ENCODE results near the gene MILR1. TPM values are rescaled to one million over a fixed set of nuclear protein-coding genes. Genes with fewer than 3 reads are reported as not detected.

Gene MILR1
- total and polyA plus RNA-seq, 4 donors: 1.2 to 3.8 (median 1.9) TPM

DNA sequence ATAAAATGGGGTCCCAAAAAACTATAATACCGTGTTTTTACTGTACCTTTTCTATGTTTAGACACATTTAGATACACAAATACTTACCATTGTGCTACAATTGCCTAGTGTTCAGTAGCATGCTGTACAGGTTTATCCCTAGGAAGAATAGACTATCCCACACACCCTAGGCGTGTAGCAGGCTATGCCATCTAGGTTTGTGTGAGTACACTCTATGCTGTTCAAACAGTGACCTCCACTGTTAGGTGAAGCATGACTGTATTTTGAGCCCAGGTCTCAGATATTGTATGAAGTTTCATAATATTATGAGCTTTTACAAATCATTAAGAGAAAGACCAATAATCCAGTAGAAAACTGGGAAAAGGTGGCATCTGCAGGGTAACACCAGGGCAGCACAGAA is 23.6 kb downstream of the MILR1 start:
- no peak overlapping the region for H3K9ac ChIP-seq (ENCODE audit: low read depth in 1 of 2, low read length in 2 of 2)
- DNase-seq (ENCODE audit: low spot score): no peak
- H3K9me3 ChIP-seq (ENCODE audit: control insufficient read depth in 4 of 4, low read length in 3 of 4): no peaks in the 10 kb centered on the region
- TF ChIP-seq, protein P1, sequence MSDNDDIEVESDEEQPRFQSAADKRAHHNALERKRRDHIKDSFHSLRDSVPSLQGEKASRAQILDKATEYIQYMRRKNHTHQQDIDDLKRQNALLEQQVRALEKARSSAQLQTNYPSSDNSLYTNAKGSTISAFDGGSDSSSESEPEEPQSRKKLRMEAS (IDR thresholded peaks at IDR 0.05): no peak
- TF ChIP-seq RAD21 (IDR thresholded peaks at IDR 0.05) (no peak), HNF4G (IDR thresholded peaks at IDR 0.05) (no peak)
- H3K27me3 ChIP-seq (ENCODE audit: control insufficient read depth in 4 of 4, insufficient read depth in 4 of 4, low read length in 3 of 4): no peaks in the 10 kb centered on the region
- no peak overlapping the region for H3K4me3 ChIP-seq (ENCODE audit: low read depth in 1 of 3, low read length in 3 of 3)
- no peak overlapping the region for H3K27ac ChIP-seq (ENCODE audit: low read depth in 1 of 2, low read length in 2 of 2)
- peaks cover 0 to 5% (median 1%) of the 10 kb centered on the region in 4 donors for H3K36me3 ChIP-seq (ENCODE audit: control insufficient read depth in 4 of 4, insufficient read depth in 3 of 4, low read depth in 1 of 4, low read length in 3 of 4)
- WGBS: 94% methylated on average over 2 of the region's 2 CpGs
- H3K4me1 ChIP-seq (ENCODE audit: control insufficient read depth in 4 of 4, insufficient read depth in 4 of 4, low read length in 3 of 4): no peaks in the 10 kb centered on the region

DNA sequence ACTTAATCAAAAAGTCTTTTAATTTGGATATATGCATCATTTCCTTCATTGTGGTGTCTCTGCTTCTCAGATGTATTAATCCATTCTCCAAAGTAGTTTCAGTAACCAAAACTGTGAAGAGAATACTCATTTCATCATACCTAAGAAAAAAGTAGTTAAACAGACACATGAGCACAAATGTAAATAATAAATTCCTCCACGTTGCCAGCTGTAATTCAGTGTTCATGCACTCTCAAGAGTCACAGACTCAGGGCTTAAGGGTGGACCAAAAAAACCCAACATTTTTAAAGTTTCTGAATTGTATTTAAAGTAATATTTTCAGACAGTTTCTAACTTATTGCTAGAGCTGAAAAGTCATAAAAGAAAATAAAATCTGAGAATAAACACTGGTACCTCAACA is 28.9 kb downstream of the MILR1 start:
- DNase-seq (ENCODE audit: low spot score): no peak
- WGBS: 22% methylated on average over 1 of the region's 1 CpG
- H3K4me1 ChIP-seq (ENCODE audit: control insufficient read depth in 4 of 4, insufficient read depth in 4 of 4, low read length in 3 of 4): no peaks in the 10 kb centered on the region
- no peak overlapping the region for H3K9ac ChIP-seq (ENCODE audit: low read depth in 1 of 2, low read length in 2 of 2)
- H3K9me3 ChIP-seq (ENCODE audit: control insufficient read depth in 4 of 4, low read length in 3 of 4): no peaks in the 10 kb centered on the region
- H3K4me3 ChIP-seq (ENCODE audit: low read depth in 1 of 3, low read length in 3 of 3): no peak overlapping the region
- H3K27ac ChIP-seq (ENCODE audit: low read depth in 1 of 2, low read length in 2 of 2): no peak overlapping the region
- H3K27me3 ChIP-seq (ENCODE audit: control insufficient read depth in 4 of 4, insufficient read depth in 4 of 4, low read length in 3 of 4): no peaks in the 10 kb centered on the region
- TF ChIP-seq, protein P2, sequence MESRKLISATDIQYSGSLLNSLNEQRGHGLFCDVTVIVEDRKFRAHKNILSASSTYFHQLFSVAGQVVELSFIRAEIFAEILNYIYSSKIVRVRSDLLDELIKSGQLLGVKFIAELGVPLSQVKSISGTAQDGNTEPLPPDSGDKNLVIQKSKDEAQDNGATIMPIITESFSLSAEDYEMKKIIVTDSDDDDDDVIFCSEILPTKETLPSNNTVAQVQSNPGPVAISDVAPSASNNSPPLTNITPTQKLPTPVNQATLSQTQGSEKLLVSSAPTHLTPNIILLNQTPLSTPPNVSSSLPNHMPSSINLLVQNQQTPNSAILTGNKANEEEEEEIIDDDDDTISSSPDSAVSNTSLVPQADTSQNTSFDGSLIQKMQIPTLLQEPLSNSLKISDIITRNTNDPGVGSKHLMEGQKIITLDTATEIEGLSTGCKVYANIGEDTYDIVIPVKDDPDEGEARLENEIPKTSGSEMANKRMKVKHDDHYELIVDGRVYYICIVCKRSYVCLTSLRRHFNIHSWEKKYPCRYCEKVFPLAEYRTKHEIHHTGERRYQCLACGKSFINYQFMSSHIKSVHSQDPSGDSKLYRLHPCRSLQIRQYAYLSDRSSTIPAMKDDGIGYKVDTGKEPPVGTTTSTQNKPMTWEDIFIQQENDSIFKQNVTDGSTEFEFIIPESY (IDR thresholded peaks at IDR 0.05): no peak
- TF ChIP-seq, protein P3, sequence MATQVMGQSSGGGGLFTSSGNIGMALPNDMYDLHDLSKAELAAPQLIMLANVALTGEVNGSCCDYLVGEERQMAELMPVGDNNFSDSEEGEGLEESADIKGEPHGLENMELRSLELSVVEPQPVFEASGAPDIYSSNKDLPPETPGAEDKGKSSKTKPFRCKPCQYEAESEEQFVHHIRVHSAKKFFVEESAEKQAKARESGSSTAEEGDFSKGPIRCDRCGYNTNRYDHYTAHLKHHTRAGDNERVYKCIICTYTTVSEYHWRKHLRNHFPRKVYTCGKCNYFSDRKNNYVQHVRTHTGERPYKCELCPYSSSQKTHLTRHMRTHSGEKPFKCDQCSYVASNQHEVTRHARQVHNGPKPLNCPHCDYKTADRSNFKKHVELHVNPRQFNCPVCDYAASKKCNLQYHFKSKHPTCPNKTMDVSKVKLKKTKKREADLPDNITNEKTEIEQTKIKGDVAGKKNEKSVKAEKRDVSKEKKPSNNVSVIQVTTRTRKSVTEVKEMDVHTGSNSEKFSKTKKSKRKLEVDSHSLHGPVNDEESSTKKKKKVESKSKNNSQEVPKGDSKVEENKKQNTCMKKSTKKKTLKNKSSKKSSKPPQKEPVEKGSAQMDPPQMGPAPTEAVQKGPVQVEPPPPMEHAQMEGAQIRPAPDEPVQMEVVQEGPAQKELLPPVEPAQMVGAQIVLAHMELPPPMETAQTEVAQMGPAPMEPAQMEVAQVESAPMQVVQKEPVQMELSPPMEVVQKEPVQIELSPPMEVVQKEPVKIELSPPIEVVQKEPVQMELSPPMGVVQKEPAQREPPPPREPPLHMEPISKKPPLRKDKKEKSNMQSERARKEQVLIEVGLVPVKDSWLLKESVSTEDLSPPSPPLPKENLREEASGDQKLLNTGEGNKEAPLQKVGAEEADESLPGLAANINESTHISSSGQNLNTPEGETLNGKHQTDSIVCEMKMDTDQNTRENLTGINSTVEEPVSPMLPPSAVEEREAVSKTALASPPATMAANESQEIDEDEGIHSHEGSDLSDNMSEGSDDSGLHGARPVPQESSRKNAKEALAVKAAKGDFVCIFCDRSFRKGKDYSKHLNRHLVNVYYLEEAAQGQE (IDR thresholded peaks at IDR 0.05): no peak
- TF ChIP-seq TAF1 (conservative IDR thresholded peaks at IDR 0.05) (no peak), GABPA (IDR thresholded peaks at IDR 0.05 in 1 of 2, conservative IDR thresholded peaks at IDR 0.05 in 1 of 2) (no peak), NR2F2 (IDR thresholded peaks at IDR 0.05) (no peak)
- TF ChIP-seq, protein P1 (IDR thresholded peaks at IDR 0.05): no peak
- TF ChIP-seq, protein P4, sequence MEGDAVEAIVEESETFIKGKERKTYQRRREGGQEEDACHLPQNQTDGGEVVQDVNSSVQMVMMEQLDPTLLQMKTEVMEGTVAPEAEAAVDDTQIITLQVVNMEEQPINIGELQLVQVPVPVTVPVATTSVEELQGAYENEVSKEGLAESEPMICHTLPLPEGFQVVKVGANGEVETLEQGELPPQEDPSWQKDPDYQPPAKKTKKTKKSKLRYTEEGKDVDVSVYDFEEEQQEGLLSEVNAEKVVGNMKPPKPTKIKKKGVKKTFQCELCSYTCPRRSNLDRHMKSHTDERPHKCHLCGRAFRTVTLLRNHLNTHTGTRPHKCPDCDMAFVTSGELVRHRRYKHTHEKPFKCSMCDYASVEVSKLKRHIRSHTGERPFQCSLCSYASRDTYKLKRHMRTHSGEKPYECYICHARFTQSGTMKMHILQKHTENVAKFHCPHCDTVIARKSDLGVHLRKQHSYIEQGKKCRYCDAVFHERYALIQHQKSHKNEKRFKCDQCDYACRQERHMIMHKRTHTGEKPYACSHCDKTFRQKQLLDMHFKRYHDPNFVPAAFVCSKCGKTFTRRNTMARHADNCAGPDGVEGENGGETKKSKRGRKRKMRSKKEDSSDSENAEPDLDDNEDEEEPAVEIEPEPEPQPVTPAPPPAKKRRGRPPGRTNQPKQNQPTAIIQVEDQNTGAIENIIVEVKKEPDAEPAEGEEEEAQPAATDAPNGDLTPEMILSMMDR (IDR thresholded peaks at IDR 0.05; ENCODE audit: low read depth, low read length, missing input control): no peak
- peaks cover 0 to 20% (median 15%) of the 10 kb centered on the region in 4 donors for H3K36me3 ChIP-seq (ENCODE audit: control insufficient read depth in 4 of 4, insufficient read depth in 3 of 4, low read depth in 1 of 4, low read length in 3 of 4)

Measured in liver (tissue), 9 donors.